ENCODE data around the gene SH2D2A.

DNA sequence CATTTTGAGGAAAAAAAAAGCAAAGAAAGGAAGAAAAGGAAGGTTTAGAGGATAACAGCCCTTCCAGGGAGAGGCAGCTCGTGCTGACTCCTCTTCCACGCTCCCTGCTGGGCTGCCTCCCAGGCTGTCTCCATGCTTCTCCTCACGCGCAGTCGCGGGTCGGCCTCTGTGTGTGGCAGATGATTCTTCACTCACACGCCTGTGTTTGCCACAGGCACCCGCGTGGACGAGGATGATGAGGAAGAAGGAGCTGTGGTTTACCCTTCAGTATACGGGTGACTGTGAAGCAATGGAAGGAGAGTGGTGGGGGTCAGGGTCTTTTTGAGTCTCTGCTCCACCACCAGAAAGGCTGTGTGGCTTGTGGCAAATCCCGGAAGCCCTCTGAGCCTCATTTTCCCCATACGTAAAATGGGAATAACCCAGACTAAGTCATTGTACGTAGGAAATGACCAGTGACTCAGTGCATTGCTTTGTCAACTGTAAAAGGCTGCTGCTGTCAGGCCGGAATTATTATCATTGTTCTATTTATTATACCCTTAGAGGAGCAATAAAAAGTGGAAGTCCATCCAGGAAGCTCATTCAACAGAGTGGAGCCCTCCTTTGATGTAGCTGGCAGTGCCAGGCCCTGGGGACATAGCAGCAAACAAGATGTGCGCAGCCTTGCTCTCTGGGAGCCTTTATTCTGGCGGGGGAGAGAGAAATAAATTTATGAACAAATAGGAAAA is 11.9 kb upstream of the SH2D2A start:
- no peak for TF ChIP-seq EZH2phosphoT487 (IDR thresholded peaks at IDR 0.05; ENCODE audit: insufficient read depth, low read depth)
- TF ChIP-seq EZH2 (IDR thresholded peaks at IDR 0.05; ENCODE audit: insufficient read depth, poor library complexity, severe bottlenecking): no peak
